HepG2 (cell line): ENCODE measurements around the gene RHOT1. TPM values are rescaled to one million over a fixed set of nuclear protein-coding genes. Genes with fewer than 3 reads are reported as not detected.
A peak's percentile ranks its signal among the peaks of the same experiment; 100 is the strongest.

Source experiments
- CHD2 ChIP-seq: IDR thresholded peaks from 2 replicates; pipeline ENCODE4 v1.6.1; 2011; ENCODE audit warnings: low read depth, low read length, improper control_type of control experiment
- CTCF ChIP-seq: sonication (generic); formaldehyde crosslinking; IDR thresholded peaks from 2 replicates; pipeline ENCODE4 v1.5.0; 2020; ENCODE audit warnings: mild to moderate bottlenecking, missing genetic modification reagents, moderate library complexity
- HBP1 ChIP-seq: IDR thresholded peaks from 2 replicates; pipeline ENCODE4 v1.6.1; 2016; ENCODE audit warnings: low read depth, control low read depth
- IKZF5 ChIP-seq: IDR thresholded peaks from 2 replicates; pipeline ENCODE4 v1.6.1; 2018; ENCODE audit warnings: missing genetic modification reagents, mild to moderate bottlenecking, missing compliant biosample characterization
- KDM2A ChIP-seq: sonication (generic); formaldehyde crosslinking; IDR thresholded peaks from 2 replicates; pipeline ENCODE4 v1.4.0; 2020; ENCODE audit warnings: low read depth, missing genetic modification reagents, borderline replicate concordance
- KIAA2018 ChIP-seq: sonication (generic); formaldehyde crosslinking; IDR thresholded peaks from 2 replicates; pipeline ENCODE4 v1.5.0; 2020; ENCODE audit warnings: mild to moderate bottlenecking, missing genetic modification reagents, borderline replicate concordance
- MZF1 ChIP-seq: sonication (generic); formaldehyde crosslinking; IDR thresholded peaks from 2 replicates; pipeline ENCODE4 v1.8.1; 2023; ENCODE audit warnings: mild to moderate bottlenecking, missing genetic modification reagents, borderline replicate concordance
- PAF1 ChIP-seq: IDR thresholded peaks from 2 replicates; pipeline ENCODE4 v1.6.1; 2016; ENCODE audit warnings: missing genetic modification reagents, missing compliant biosample characterization
- POLR2AphosphoS5 ChIP-seq: IDR thresholded peaks from 2 replicates; pipeline ENCODE4 v1.6.1; 2012; ENCODE audit warnings: low read depth, low read length
- TEAD3 ChIP-seq: optimal IDR thresholded peaks from 2 replicates; pipeline ENCODE3; 2016; ENCODE audit warnings: borderline replicate concordance
- ZBTB3 ChIP-seq: sonication (generic); formaldehyde crosslinking; IDR thresholded peaks from 2 replicates; pipeline ENCODE4 v1.4.0; 2020; ENCODE audit warnings: low read depth, mild to moderate bottlenecking, moderate library complexity, missing genetic modification reagents, borderline replicate concordance
- ZNF770 ChIP-seq: sonication (generic); formaldehyde crosslinking; IDR thresholded peaks from 2 replicates; pipeline ENCODE4 v1.5.0; 2020; ENCODE audit warnings: mild to moderate bottlenecking, missing genetic modification reagents
- ZSCAN31 ChIP-seq: sonication (generic); formaldehyde crosslinking; IDR thresholded peaks from 2 replicates; pipeline ENCODE4 v1.5.0; 2020; ENCODE audit warnings: low read depth, mild to moderate bottlenecking, missing genetic modification reagents
- polyA plus RNA-seq, 8 experiments: library from polyadenylated mRNA; depleted of rRNA in 3 of 8; stranded (reverse) in 7 of 8; unstranded in 1 of 8; fragments of >200 nt; fragmentation: Illumina TruSeq in 4 of 8; extraction: Trizol in 4 of 8; gene quantifications; 2 replicates each; pipeline versions ENCODE4 v1.2.1 to v1.2.3, GENCODE V29; 2011 to 2016; ENCODE audit warnings: low read depth in 4 of 8, missing spikeins in 1 of 8, mixed read lengths in 1 of 8; ENCODE audit not compliant: insufficient read depth in 1 of 8
- total RNA-seq, 5 experiments: library from RNA; depleted of rRNA; stranded (reverse); fragments of >200 nt; fragmentation: Illumina TruSeq; extraction: Trizol; gene quantifications; 2 replicates each; pipeline ENCODE4 v1.2.3, GENCODE V29; 2016; ENCODE audit warnings: low read depth in 1 of 5

The RHOT1 gene
- total and polyA plus RNA-seq, 2 of the 13 experiments (the other 11 are each of a cell fraction or from before 2014, with no cell fraction given): 25.6 to 41.5 TPM

GRCh38 chr17:32142038-32142856 is at the start of gene RHOT1 (continued):
- TF ChIP-seq ZBTB3 (no peak), TEAD3 (CRISPR knock-in tag) (peak; percentile 71), ZNF770 (0 out of 2 replicates have a peak, but pooled peaks have one; percentile 14), ZSCAN31 (no peak), POLR2AphosphoS5 (0 out of 2 replicates have a peak, but pooled peaks have one; percentile 31), MZF1 (CRISPR knock-in tag) (no peak), HBP1 (no peak), CTCF (CRISPR knock-in tag) (peak; percentile 76), PAF1 (CRISPR knock-in tag) (no peak), CHD2 (no peak), KIAA2018 (CRISPR knock-in tag) (no peak), KDM2A (CRISPR knock-in tag) (peak; percentile 76), IKZF5 (CRISPR knock-in tag) (peak; percentile 50; the same call in 1 of the 2 replicates)
